ENCODE data around the gene EEPD1.

DNA sequence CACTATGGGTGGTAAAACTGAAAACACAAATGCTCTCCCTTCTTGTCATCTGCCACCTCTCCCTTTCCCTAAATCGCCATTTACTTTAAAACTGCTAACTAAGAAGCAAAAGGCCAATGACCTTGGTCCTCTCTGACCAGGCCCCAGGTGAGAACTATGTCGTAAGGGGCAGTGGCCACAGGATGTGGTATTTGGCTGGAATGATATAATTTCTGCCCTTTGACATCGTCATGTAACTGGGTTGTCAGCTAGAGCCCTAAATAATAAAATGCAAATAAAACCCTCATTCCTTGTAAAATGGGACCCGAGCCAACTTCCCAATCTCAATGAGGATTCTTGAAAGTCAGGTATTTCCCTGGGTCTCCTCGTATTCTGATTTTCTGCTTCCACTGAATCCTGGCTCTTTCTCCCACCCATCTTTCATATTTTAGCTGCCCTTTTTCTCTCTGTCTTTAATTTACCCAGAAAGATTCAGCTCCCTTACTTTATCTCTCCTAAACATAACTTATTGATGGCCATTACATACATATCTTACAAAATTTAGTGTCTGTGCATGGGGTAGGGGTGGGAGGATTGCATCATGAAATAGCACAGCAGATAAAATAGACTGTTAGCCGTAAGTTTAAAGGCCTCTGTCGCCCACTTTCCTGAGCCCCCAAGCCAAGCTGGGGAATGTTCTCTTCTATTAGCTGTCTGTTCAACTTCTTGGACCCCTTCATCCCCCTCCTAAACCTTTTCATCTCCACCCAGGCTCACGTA, 3.2 kb upstream of the EEPD1 start:
- TF ChIP-seq CTCF (IDR thresholded peaks at IDR 0.05; ENCODE audit: extremely low read depth in 1 of 2, insufficient read depth in 1 of 2, low read depth in 1 of 2, low read length in 2 of 2), result no peak
- no peak for TF ChIP-seq POLR2A (IDR thresholded peaks at IDR 0.05; ENCODE audit: low read depth, low read length)
- no peak for TF ChIP-seq JUN (IDR thresholded peaks at IDR 0.05; ENCODE audit: borderline replicate concordance, insufficient read depth, insufficient read length, low read depth)
